Putamen (tissue), 1 donor: Measurements from ENCODE around the gene KCNJ4.

Experiments
- DNase-seq: peaks from one replicate; pipeline ENCODE4 v3.0.0-alpha.2; 2016; ENCODE audit warnings: low spot score

KCNJ4 gene

GRCh38 chr22:38455076-38455529 is at the start of gene KCNJ4:
Gene KCNJ4, minus strand, starts transcription at chr22:38455199. Its CDS starts 27,067 bp downstream, at chr22:38428132.
- DNase-seq: no peak

- DNase-seq: no peak
Observed at GRCh38 chr22:38503021-38503420, 48.0 kb upstream of the KCNJ4 start.

GRCh38 chr22:38501797-38502672 is 47.0 kb upstream of the KCNJ4 start:
- DNase-seq: no peak

GRCh38 chr22:38497869-38498268 is 42.9 kb upstream of the KCNJ4 start:
- DNase-seq: no peak

- no peak for DNase-seq
Observed at GRCh38 chr22:38494939-38495338, 39.9 kb upstream of the KCNJ4 start.

GRCh38 chr22:38494498-38494897 is 39.5 kb upstream of the KCNJ4 start:
- DNase-seq: no peak

- no peak for DNase-seq
Observed at GRCh38 chr22:38491707-38492348, 36.8 kb upstream of the KCNJ4 start.

GRCh38 chr22:38490915-38491314 is 35.9 kb upstream of the KCNJ4 start:
- DNase-seq: peak; percentile 58

- no peak for DNase-seq
Observed at GRCh38 chr22:38490475-38490874, 35.5 kb upstream of the KCNJ4 start.

- DNase-seq: no peak
Observed at GRCh38 chr22:38489561-38490145, 34.7 kb upstream of the KCNJ4 start.

GRCh38 chr22:38489142-38489541 is 34.1 kb upstream of the KCNJ4 start:
- no peak for DNase-seq

GRCh38 chr22:38487946-38488345 is 32.9 kb upstream of the KCNJ4 start:
- peak; percentile 39 for DNase-seq

- DNase-seq: no peak
Observed at GRCh38 chr22:38485783-38486182, 30.8 kb upstream of the KCNJ4 start.

- DNase-seq: no peak
Observed at GRCh38 chr22:38484244-38484643, 29.2 kb upstream of the KCNJ4 start.

- DNase-seq: no peak
Observed at GRCh38 chr22:38482662-38483308, 27.8 kb upstream of the KCNJ4 start.

GRCh38 chr22:38481871-38482332 is 26.9 kb upstream of the KCNJ4 start:
- no peak for DNase-seq

GRCh38 chr22:38481162-38481870 is 26.3 kb upstream of the KCNJ4 start:
- no peak for DNase-seq

GRCh38 chr22:38479096-38479837 is 24.3 kb upstream of the KCNJ4 start:
- no peak for DNase-seq

- DNase-seq: no peak
Observed at GRCh38 chr22:38477585-38477984, 22.6 kb upstream of the KCNJ4 start.

GRCh38 chr22:38474003-38474607 is 19.1 kb upstream of the KCNJ4 start:
- no peak for DNase-seq
